MCF 10A (cell line): Measurements from ENCODE around the gene CDK14. TPM values are rescaled to one million over a fixed set of nuclear protein-coding genes. Genes with fewer than 3 reads are reported as not detected.

ENCODE experiments used
- Bru-seq: library from RNA; stranded (reverse); fragments of 400-500 nt; gene quantifications from one replicate; lab custom pipeline; 2021; lab: Mats Ljungman, UMichigan
- BruChase-seq, 2 experiments: library from RNA; stranded (reverse); fragments of 400-500 nt; gene quantifications; one replicate each; lab custom pipeline; 2021; lab: Mats Ljungman, UMichigan
- BruUV-seq: library from RNA; stranded (reverse); fragments of 400-500 nt; replicated peaks from 2 replicates; lab custom pipeline; 2021; lab: Mats Ljungman, UMichigan
- CTCF ChIA-PET: fragments of 300-600 bp; sonication (Branson Sonifier 250); formaldehyde crosslinking; extraction: SDS; loops from one replicate; lab custom pipeline; 2021; ENCODE audit warnings: antibody characterized with exemption, inconsistent platforms; lab: Yijun Ruan, JAX
- POLR2A ChIA-PET: fragments of 300-600, 350-650 bp; sonication (Branson Sonifier 250); formaldehyde crosslinking; extraction: SDS; loops from one replicate; lab custom pipeline; 2020; ENCODE audit warnings: antibody characterized with exemption, inconsistent platforms; lab: Yijun Ruan, JAX
- DNase-seq: peaks from one replicate; pipeline ENCODE4 v3.0.0-alpha.2; 2018; ENCODE audit not compliant: unreplicated experiment
- H3K27ac Mint-ChIP-seq: one replicate; pipeline ENCODE4 v1.8.0; 2022; ENCODE audit warnings: mild to moderate bottlenecking, low read depth, mixed read lengths; ENCODE audit not compliant: unreplicated experiment
- H3K27me3 Mint-ChIP-seq: one replicate; pipeline ENCODE4 v1.8.0; 2022; ENCODE audit warnings: mixed read lengths; ENCODE audit not compliant: insufficient read depth, unreplicated experiment
- H3K36me3 Mint-ChIP-seq: one replicate; pipeline ENCODE4 v1.8.0; 2022; ENCODE audit warnings: mild to moderate bottlenecking, moderate library complexity, mixed read lengths; ENCODE audit not compliant: insufficient read depth, unreplicated experiment
- H3K4me1 Mint-ChIP-seq: one replicate; pipeline ENCODE4 v1.8.0; 2022; ENCODE audit warnings: mixed read lengths; ENCODE audit not compliant: insufficient read depth, unreplicated experiment
- H3K4me3 Mint-ChIP-seq: one replicate; pipeline ENCODE4 v1.8.0; 2022; ENCODE audit warnings: mild to moderate bottlenecking, moderate library complexity, mixed read lengths; ENCODE audit not compliant: unreplicated experiment
- H3K9me3 Mint-ChIP-seq: one replicate; pipeline ENCODE4 v1.8.0; 2022; ENCODE audit warnings: mixed read lengths; ENCODE audit not compliant: unreplicated experiment
- CTCF ChIP-seq: fragments of 200-600 bp; IDR thresholded peaks from one replicate; pipeline ENCODE4 v1.8.0; 2022; ENCODE audit warnings: antibody characterized with exemption, mild to moderate bottlenecking; ENCODE audit not compliant: unreplicated experiment
- intact Hi-C: fragments of 100-400 bp; cut with micrococcal nuclease; formaldehyde crosslinking; loops from 2 replicates; pipeline ENCODE4 v1.14.1; 2022
- long read RNA-seq: library from polyadenylated mRNA; stranded (forward); transcript quantifications from one replicate; pipeline ENCODE4 v2.0.0, GENCODE V29; 2022
- total RNA-seq: library from RNA; stranded (reverse); gene quantifications from 2 replicates; pipeline ENCODE4 v1.2.3, GENCODE V29; 2022

Gene CDK14
- total RNA-seq (21.2 and 32.0 TPM in 2 replicates), Bru-seq, nascent RNA (percentile 70 among the genes with signal in this experiment), BruChase-seq, experiment 1, labeled RNA remaining after a 6-hour chase (percentile 55 among the genes with signal in this experiment), BruChase-seq, experiment 2, labeled RNA remaining after a 2-hour chase (percentile 60 among the genes with signal in this experiment)
- long read RNA-seq, full-length matches to known transcripts = 28 of 39 reads
- long read RNA-seq, partial matches to known transcripts = 1 of 39 reads
- long read RNA-seq, other reads (novel, unspliced or antisense) = 10 of 39 reads

DNA sequence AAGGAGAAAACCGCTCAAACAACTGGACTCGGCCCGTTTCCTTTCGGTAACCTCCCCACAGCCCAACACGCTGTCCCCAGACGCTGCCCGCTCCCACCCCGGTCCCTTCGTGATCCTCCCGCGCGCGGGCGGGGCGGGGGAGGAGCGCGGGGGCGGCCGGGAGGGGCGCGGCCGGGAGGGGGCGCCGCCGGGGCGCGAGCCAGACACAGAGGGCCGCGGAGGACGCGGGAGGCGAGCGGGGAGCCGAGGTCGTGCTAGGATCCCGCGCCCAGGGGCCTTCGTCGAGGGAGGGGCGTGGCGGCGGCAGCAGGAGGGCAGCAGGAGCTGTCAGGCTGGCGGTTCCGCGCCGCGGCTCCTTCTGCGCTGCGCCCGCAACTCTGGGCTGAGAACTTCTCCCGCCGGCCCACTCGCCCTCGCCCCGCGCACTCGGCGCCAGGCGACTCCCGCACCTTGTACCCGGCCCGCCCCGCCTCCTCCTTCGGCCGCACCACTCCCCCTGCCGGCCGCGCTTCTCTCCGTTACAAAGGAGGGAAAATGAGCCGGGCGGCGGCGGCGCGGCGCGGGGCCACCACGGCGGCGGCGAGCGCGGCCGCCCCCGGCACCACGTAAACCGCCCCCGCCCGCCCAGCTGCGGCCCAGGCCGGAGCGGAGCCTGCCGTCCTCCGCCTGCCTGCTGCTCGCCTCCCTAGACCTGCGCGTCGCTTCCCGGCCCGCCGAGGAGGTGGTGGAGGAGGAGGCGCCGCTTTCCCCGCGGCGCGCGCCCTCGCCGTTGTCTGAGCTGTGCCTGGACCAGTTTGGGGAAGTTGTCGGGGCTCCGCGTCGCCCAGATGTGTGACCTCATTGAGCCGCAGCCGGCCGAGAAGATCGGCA is at the start of gene CDK14:
Gene CDK14 (plus strand): TSS at position 521 of the 870 bp plus-strand sequence. CDS start 307 bp downstream, at position 828.
- intact Hi-C loops = loop anchor here (1.0 to 2.0 kb wide), 4 partner anchors 17 to 438 kb away; no protein-coding TSS in a partner anchor
- POLR2A ChIA-PET = interaction anchor here (0.6 to 7.6 kb wide), 14 partner anchors 8 to 349 kb away, joined by 3 to 136 read pairs (median 5); no protein-coding TSS in a partner anchor

DNA sequence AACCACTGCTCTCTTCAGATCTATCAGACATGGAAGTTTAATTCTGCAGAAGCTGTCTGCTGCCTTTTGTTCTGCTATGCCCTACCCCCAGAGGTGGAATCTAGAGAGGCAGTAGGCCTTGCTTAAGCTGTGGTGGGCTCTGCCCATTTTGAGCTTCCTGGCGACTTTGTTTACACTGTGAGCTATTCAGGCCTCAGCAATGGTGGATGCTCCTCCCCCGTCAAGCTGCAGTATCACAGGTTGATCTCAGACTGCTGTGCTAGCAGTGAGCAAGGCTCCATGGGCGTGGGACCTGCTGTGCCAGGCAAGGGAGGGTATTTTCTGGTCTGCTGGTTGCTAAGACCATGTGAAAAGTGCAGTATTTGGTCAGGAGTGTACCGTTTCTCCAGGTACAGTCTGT is 45.1 kb upstream of the CDK14 start:
- Mint-ChIP-seq H3K27me3 (no peaks in the 10 kb centered on the region), H3K27ac (no peak overlapping the region)
- CTCF ChIA-PET = interaction anchor here (0.5 to 7.0 kb wide), 12 partner anchors 10 to 96 kb away, joined by 3 to 86 read pairs (median 4); partner anchors contain the start of gene CDK14

More for the DNA sequence above, at the start of gene CDK14:
- TF ChIP-seq CTCF = peak; percentile 50
- Mint-ChIP-seq H3K36me3 (no peaks in the 10 kb centered on the region), H3K27me3 (no peaks in the 10 kb centered on the region), H3K4me3 (peak within 1 kb of the TSS; percentile 94), H3K4me1 (peaks cover 57% of the 10 kb centered on the region), H3K9me3 (no peaks in the 10 kb centered on the region), H3K27ac (peak within 1 kb of the TSS; percentile 73)
- CTCF ChIA-PET = interaction anchor here (0.6 to 7.3 kb wide), 20 partner anchors 11 to 646 kb away, joined by 3 to 61 read pairs (median 6); no protein-coding TSS in a partner anchor
- BruUV-seq = no TSS peak
- DNase-seq = peak; percentile 75

DNA sequence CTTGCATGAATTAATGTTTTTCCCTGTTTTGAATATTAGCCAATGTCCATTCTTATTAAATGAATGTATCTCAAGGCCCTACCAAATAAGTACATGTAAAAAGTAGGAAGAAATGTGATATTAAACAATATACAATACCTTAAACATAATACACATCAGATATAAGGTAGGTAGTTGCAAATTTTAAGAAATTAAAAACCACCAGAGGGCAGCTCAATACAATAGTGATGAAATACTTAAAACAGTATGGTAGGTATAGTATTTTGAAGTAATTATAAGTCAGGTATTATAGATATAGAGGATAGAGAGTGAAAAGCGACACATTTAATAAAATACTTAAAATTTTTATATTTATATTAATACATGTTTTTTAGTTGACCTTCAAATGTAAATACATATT is 43.6 kb upstream of the CDK14 start:
- intact Hi-C loops = loop anchor here (1.0 to 2.0 kb wide), 2 partner anchors 42 to 77 kb away; no protein-coding TSS in a partner anchor
- Mint-ChIP-seq H3K27me3 (no peaks in the 10 kb centered on the region), H3K4me3 (no peak overlapping the region), H3K36me3 (no peaks in the 10 kb centered on the region), H3K4me1 (no peaks in the 10 kb centered on the region), H3K27ac (no peak overlapping the region), H3K9me3 (no peaks in the 10 kb centered on the region)
- peak; percentile 34 for DNase-seq
- no TSS peak for BruUV-seq
- POLR2A ChIA-PET = interaction anchor here (0.5 to 2.2 kb wide), 2 partner anchors 44 to 78 kb away, joined by 5 to 6 read pairs; partner anchors contain the start of gene CDK14
- TF ChIP-seq CTCF = peak; percentile 30
- CTCF ChIA-PET = interaction anchor here (0.6 to 7.0 kb wide), 10 partner anchors 11 to 535 kb away, joined by 3 to 86 read pairs (median 4); partner anchors contain the start of gene CDK14

More for the DNA sequence above, 45.1 kb upstream of the CDK14 start:
- BruUV-seq = no TSS peak
- Mint-ChIP-seq H3K4me1 (no peaks in the 10 kb centered on the region), H3K36me3 (no peaks in the 10 kb centered on the region), H3K4me3 (no peak overlapping the region), H3K9me3 (no peaks in the 10 kb centered on the region)
- no peak for TF ChIP-seq CTCF
- POLR2A ChIA-PET = interaction anchor here (0.8 to 1.2 kb wide), 3 partner anchors 44 to 78 kb away, joined by 5 to 6 read pairs (median 5); no protein-coding TSS in a partner anchor
- intact Hi-C loops = no loop called here
- no peak for DNase-seq
